Measurements from ENCODE around the gene CMTM5. TPM values are rescaled to one million over a fixed set of nuclear protein-coding genes. Genes with fewer than 3 reads are reported as not detected.

Gene CMTM5
- total and polyA plus RNA-seq, 2 donors (not counting 3 experiments of a cell fraction or from before 2014, with no cell fraction given) = not detected

- Histone ChIP-seq H4K20me1 (replicated peaks; ENCODE audit: control insufficient read depth, extremely low read depth, insufficient read depth, low read length) (no peaks in the 10 kb centered on the region), H3K4me1 (ENCODE audit: control insufficient read depth, extremely low read depth, insufficient read depth, low read length) (no peaks in the 10 kb centered on the region), H3K4me2 (ENCODE audit: insufficient read depth, low read length) (no peak overlapping the region), H3K9me3 (replicated peaks; ENCODE audit: control insufficient read depth, insufficient read depth, low read length) (no peaks in the 10 kb centered on the region), H3K27me3 (ENCODE audit: control insufficient read depth in 2 of 2, insufficient read depth in 2 of 2, low read length in 2 of 2) (peaks cover 7 to 9% of the 10 kb centered on the region in 2 experiments), H3K79me2 (ENCODE audit: control insufficient read depth, insufficient read depth, low read length) (no peaks in the 10 kb centered on the region), H3K9me1 (replicated peaks; ENCODE audit: control insufficient read depth, extremely low read depth, insufficient read depth, low read length) (no peaks in the 10 kb centered on the region), H3K27ac (ENCODE audit: insufficient read depth, low read depth, low read length) (no peak overlapping the region), H3K36me3 (ENCODE audit: control insufficient read depth in 2 of 2, extremely low read depth in 1 of 2, insufficient read depth in 2 of 2, low read length in 2 of 2) (no peaks in the 10 kb centered on the region), H3K9ac (replicated peaks; ENCODE audit: extremely low read depth, insufficient read depth, low read length) (no peak overlapping the region), H2AFZ (ENCODE audit: low read depth, low read length) (no peak overlapping the region), H3K4me3 (replicated peaks in 1 of 3; ENCODE audit: insufficient read depth in 1 of 3, low read depth in 1 of 3, low read length in 3 of 3) (no peak overlapping the region)
- FAIRE-seq (no peak), DNase-seq (ENCODE audit: low read depth, low spot score) (no peak)
- ChIA-PET POLR2A (no interaction called here), CTCF (interaction anchor here (1.6 kb wide), 1 partner anchor 35 kb away, joined by 4 read pairs; no protein-coding TSS in a partner anchor)
- intact Hi-C loops (cut with micrococcal nuclease) = no loop called here
- TF ChIP-seq EZH2 (IDR thresholded peaks at IDR 0.05; ENCODE audit: borderline replicate concordance, low read depth, low read length, severe bottlenecking) = no peak
- TF ChIP-seq FOS (IDR thresholded peaks at IDR 0.05; ENCODE audit: borderline replicate concordance, insufficient read depth, low read length) = no peak
- no peak for TF ChIP-seq GATA2 (IDR thresholded peaks at IDR 0.05; ENCODE audit: insufficient read depth, insufficient read length, low read depth, low read length)
- no peak for TF ChIP-seq POLR2A (IDR thresholded peaks at IDR 0.05; ENCODE audit: low read depth, low read length)
- no peak for TF ChIP-seq MAX (IDR thresholded peaks at IDR 0.05; ENCODE audit: insufficient read depth, insufficient read length)
- no peak for TF ChIP-seq CTCF (IDR thresholded peaks at IDR 0.05; ENCODE audit: extremely low read depth in 1 of 2, insufficient read depth in 1 of 2, low read depth in 1 of 2, low read length in 2 of 2)
- TF ChIP-seq MYC (IDR thresholded peaks at IDR 0.05; ENCODE audit: low read depth, low read length) = no peak
- no peak for TF ChIP-seq JUN (IDR thresholded peaks at IDR 0.05; ENCODE audit: borderline replicate concordance, insufficient read depth, insufficient read length, low read depth)
- no peak for TF ChIP-seq POLR2AphosphoS5 (IDR thresholded peaks at IDR 0.05; ENCODE audit: insufficient read depth, low read depth, low read length)
- no TSS peak for BruUV-seq (replicated peaks)
- dilution Hi-C loops (cut with MboI; ENCODE audit: extremely low pct_ligation_motif_present, low sequenced_read_pairs) = no loop called here
Observed at GRCh38 chr14:23344481-23344880, 32.4 kb upstream of the CMTM5 start.
